ENCODE results near the gene MSX1.

The MSX1 gene

GRCh38 chr4:4858527-4859324 lies 739 bp upstream of the MSX1 start:
- no peak for DNase-seq

DNA sequence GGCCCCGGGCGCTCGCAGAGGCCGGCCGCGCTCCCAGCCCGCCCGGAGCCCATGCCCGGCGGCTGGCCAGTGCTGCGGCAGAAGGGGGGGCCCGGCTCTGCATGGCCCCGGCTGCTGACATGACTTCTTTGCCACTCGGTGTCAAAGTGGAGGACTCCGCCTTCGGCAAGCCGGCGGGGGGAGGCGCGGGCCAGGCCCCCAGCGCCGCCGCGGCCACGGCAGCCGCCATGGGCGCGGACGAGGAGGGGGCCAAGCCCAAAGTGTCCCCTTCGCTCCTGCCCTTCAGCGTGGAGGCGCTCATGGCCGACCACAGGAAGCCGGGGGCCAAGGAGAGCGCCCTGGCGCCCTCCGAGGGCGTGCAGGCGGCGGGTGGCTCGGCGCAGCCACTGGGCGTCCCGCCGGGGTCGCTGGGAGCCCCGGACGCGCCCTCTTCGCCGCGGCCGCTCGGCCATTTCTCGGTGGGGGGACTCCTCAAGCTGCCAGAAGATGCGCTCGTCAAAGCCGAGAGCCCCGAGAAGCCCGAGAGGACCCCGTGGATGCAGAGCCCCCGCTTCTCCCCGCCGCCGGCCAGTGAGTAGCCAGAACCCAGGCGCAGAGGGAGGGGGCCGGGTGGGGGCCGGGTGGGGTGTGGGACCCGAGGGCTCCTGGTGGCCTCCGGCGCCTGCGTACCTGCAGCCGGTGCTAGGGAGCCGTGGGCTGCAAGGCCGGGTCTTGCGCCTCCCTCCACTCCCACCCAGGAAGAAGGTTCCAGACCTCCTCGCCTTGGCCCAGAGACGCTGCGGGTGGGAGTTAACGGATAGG lies 534 bp downstream of the MSX1 start:
- no peak for DNase-seq

- DNase-seq, result no peak
Measured at GRCh38 chr4:4860600-4861389, 1.3 kb downstream of the MSX1 start.

DNA sequence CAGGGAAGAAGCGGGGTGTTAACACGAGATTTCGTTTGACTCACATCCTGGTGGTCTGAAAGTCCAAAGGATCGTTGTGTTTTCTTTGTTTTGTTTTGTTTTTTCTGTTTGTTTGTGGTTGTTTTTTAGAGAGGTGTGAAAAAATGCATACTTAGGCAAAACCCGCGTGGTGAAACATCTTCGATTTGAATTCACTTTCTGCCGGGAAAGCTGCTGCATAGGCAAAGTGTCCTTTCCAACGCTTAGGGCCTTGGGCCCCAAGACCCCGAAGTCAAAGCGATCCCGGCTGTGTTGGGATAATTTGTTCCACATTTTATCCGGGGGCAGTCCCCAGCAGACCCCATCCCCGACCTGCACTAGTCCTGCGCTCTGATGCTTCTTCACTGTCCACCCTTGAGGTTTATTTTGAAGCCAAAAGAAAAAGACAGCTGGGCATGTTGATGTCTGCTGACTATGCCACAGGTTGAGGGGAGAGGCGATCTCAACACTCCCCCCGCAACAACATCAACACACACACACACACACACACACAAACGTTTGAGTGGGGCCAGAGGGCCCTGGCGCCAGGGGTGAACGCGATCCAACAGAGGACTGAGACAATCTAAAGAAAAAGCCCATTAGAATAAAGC lies 2.0 kb downstream of the MSX1 start:
- no peak for DNase-seq

DNA sequence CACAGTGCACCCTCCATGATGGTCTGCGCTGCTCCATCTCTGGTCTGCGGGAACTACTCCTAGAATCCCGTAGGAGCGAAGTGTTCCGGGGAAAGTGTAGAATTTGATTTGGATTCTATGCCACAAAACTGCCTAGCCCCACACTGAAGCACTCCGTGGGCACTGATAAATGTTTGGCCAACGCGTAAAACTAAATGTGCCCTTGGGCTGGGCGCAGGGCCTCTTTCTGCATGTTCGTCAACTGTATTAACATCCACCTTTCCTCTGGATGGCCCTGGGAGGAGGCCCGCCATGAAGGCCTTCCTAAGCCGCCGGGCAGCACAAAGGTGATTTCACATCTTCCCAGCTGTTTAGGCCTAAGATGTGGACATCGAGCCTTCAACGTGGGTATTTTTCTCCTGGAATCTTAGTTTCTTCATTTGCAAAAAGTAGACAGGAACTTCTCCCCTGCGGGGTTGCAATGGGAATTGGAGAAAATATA lies 2.6 kb downstream of the MSX1 start:
- no peak for DNase-seq

DNA sequence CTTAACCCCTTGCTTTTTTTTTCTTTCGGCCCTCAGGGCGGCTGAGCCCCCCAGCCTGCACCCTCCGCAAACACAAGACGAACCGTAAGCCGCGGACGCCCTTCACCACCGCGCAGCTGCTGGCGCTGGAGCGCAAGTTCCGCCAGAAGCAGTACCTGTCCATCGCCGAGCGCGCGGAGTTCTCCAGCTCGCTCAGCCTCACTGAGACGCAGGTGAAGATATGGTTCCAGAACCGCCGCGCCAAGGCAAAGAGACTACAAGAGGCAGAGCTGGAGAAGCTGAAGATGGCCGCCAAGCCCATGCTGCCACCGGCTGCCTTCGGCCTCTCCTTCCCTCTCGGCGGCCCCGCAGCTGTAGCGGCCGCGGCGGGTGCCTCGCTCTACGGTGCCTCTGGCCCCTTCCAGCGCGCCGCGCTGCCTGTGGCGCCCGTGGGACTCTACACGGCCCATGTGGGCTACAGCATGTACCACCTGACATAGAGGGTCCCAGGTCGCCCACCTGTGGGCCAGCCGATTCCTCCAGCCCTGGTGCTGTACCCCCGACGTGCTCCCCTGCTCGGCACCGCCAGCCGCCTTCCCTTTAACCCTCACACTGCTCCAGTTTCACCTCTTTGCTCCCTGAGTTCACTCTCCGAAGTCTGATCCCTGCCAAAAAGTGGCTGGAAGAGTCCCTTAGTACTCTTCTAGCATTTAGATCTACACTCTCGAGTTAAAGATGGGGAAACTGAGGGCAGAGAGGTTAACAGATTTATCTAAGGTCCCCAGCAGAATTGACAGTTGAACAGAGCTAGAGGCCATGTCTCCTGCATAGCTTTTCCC lies 3.4 kb downstream of the MSX1 start:
- DNase-seq, result no peak

DNA sequence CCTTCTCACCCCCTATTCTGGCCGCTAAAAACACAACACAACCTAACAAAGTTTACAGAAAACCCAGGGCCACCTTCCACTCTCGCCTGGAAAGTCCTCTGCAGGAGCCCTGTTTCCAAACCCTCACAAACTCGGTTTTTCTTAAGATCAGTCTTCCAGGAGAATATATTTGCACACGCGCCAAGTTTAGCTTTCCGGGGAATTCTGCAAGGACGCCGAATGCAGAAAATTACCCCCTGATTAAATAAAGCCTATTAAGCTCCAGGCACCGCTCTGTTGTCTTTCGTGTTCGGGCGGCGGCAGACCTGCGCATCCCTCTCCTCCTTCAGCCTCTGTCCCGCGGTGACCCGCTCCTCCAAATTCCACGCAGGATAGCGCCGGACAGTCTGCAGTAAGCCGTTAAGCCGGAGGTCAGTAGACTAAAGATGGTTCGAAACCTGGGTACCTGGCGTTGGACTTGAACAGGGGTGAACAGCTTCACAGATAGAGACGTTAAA lies 5.0 kb downstream of the MSX1 start:
- DNase-seq, result no peak

- no peak for DNase-seq
Measured at GRCh38 chr4:4864940-4865704, 5.7 kb downstream of the MSX1 start.

DNA sequence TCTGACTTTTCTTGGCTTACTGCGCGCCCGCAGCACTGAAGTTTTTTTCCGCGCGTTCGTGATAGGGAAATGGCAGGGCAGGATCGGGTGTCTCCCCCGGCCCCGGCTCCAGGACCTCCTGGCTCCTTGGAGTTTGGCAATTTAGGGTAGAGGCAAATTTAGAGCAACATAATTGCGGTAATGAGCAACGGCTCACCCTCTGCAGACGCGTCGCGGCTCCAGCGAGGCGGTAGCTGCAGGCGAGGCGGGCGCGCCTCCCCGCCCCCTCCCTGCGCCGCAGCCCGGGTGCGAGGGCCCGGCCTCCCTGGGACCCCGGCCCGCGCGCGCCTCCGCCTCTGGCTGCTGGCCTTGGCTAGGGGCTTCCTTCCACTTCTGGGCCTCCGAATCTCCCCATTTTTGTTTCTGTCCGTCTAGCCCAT lies 6.2 kb downstream of the MSX1 start:
- DNase-seq, result no peak

- no peak for DNase-seq
Measured at GRCh38 chr4:4866124-4866865, 6.8 kb downstream of the MSX1 start.

DNA sequence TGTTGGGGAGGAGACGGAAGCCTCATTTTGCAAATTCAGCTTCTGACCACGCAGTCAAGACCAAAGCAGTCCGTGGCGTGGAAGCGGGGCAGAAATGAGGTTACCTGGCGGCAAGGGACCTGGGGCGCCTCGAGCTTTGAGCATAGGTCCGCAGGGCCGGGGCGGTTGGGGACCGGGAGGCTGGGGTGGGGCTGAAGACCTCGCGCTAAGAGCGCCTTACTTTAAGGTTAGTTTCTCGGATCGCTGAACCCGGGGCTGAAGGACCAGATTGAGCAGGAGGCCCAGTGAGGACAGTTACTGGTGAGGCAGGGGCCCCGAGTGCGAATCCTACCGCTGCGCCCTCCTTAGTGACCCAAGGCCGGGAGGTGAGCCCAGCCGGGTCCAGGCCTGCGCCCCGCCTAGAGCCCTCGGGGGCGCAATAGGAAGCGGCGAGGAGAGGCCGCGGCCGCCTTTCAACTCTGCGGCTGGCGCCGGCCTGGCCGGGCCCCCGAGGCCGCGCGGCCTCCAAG lies 7.5 kb downstream of the MSX1 start:
- no peak for DNase-seq

GRCh38 chr4:4867375-4868039 lies 8.0 kb downstream of the MSX1 start:
- DNase-seq, result no peak

DNA sequence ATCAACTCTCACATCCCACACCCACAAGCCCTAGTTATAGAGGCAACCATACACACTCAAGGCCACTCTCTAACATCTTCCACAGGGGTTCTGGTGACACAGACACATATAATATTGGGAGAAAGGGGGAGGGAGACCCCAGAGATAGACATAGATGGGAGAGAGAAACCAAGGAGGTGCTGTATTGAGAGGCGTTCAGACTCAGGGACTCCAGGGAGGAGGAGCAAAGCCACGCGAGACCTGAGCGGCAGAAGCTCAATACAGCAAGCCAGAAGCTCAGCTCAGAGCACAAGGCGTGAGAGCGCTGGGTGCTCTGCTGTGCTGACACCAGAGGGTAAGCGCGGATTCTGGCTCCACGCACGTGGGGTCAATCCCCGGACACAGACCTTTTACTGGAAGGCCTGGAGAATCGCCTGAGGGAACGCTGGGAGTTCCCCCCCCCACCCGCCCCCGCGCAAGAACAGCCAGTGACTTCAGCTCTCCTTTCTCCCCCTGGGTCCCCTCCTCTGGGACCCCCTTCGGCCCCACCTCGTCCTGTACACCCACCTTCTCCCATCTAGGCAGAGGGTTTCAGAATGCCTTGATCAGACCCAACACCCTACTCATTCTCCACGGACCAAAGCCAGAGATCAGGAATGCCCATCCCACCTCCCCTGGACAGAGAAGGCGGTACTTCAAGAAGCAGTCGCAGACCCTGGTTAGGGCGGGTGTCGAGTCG lies 8.7 kb downstream of the MSX1 start:
- DNase-seq, result no peak

GRCh38 chr4:4868758-4869723 lies 9.6 kb downstream of the MSX1 start:
- DNase-seq, result no peak

DNA sequence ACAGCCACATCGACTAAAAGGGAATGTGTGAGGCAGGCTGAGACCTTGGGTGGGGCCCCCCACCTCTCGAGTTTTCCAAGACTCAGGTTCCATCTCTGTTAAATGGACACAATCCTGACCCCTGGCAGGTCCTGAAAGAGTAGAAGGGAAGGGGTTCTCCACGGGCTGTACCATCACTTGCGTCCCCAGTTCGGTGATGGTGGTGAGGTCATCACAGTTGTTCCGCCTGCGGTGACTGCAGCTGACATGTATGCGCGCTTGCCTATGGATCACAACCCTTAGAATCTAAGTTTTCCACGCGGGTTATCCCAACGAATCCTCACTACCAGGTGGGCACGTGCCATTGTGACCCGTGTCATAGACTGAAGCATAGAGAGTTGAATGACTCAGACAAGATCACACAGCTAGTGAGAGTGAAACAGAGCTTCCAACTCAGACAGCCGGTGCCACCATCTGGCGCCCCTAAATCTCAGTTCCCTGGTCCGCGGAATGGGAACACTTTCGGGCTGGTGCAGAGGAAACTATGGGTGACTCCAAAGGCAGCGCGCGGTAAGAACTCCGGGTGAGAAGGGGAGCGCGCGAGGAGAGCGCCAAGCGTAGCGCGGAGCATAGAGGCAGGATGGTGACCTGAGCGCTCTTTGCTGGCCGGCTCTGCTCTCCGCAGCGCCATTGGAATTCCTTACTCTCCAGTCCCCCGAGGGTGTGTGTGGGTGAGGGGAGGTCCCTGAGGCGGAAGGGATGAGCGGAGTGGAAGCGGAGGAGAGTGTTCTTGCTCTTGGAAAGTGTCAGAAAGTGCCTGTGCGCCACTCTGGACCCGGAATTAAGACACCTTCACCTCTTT lies 10.5 kb downstream of the MSX1 start:
- DNase-seq, result no peak

- no peak for DNase-seq
Measured at GRCh38 chr4:4870576-4871241, 11.2 kb downstream of the MSX1 start.

Data from stimulated activated CD4-positive, alpha-beta T cell treated with anti-CD3 and anti-CD28 coated beads, Interleukin-2, amount 100 ng/mL, for 24 hours (primary cell).